Measurements from ENCODE around the gene ACAP3.

DNA sequence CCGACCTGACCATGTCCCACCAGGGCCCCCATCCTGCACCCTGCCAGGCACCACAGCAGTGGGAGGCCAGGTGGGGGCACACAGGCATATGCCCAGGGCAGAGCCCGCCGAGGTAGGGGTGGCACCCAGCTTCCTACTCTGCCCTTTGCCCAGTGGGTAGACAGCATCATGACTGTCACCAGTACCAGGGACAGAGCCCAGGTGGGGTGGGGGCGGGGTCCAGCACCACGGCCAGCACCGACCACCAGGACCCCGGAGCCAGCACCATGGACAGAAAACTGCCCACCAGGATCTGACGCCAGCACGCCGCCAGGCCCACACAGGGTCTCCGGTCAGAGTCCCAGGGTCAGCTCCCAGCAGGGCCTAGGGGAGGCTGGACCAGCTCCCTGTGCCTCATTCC is 27.1 kb upstream of the ACAP3 start:
- TF ChIP-seq, protein P1, sequence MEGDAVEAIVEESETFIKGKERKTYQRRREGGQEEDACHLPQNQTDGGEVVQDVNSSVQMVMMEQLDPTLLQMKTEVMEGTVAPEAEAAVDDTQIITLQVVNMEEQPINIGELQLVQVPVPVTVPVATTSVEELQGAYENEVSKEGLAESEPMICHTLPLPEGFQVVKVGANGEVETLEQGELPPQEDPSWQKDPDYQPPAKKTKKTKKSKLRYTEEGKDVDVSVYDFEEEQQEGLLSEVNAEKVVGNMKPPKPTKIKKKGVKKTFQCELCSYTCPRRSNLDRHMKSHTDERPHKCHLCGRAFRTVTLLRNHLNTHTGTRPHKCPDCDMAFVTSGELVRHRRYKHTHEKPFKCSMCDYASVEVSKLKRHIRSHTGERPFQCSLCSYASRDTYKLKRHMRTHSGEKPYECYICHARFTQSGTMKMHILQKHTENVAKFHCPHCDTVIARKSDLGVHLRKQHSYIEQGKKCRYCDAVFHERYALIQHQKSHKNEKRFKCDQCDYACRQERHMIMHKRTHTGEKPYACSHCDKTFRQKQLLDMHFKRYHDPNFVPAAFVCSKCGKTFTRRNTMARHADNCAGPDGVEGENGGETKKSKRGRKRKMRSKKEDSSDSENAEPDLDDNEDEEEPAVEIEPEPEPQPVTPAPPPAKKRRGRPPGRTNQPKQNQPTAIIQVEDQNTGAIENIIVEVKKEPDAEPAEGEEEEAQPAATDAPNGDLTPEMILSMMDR (IDR thresholded peaks at IDR 0.05; ENCODE audit: low read length) = no peak
- TF ChIP-seq EZH2 (optimal IDR thresholded peaks at IDR 0.05; ENCODE audit: low read depth, low read length) (no peak), EZH2phosphoT487 (IDR thresholded peaks at IDR 0.05; ENCODE audit: low read length) (no peak)

Measured in MM.1S (cell line).